ENCODE data around the gene HOXD11.

Gene HOXD11

DNA sequence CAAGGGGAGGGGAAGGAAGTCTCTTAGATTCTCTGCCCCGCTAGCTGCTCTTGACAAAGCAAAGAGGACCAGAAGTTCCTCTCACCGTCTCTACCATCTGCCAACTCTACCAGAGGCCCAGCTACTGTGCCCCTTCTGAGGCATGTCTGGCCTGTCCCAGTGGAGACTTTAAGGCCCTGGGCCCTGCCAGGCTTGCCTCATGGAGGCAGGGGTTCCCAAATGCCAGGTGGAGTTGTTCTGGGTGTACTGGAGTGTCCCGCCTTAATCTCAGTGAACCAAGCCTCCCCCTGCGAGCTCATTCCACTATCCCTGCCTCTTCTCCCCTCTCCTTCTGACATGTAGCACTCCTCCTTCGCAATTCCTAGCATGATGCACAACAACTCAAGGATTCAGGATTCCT lies 5.2 kb upstream of the HOXD11 start:
- Histone ChIP-seq H3K27me3 (ENCODE audit: low read depth, low read length) (no peaks in the 10 kb centered on the region), H3K4me1 (ENCODE audit: low read length) (peaks cover 16% of the 10 kb centered on the region), H3K4me3 (ENCODE audit: low read length) (no peak overlapping the region), H3K79me2 (ENCODE audit: low read length) (no peaks in the 10 kb centered on the region), H3K36me3 (replicated peaks; ENCODE audit: low read depth, low read length) (no peaks in the 10 kb centered on the region), H4K20me1 (ENCODE audit: insufficient read depth, low read length) (no peaks in the 10 kb centered on the region), H3K9me3 (ENCODE audit: insufficient read depth, low read length) (no peaks in the 10 kb centered on the region), H2AFZ (ENCODE audit: low read depth, low read length) (no peak overlapping the region), H3K9ac (ENCODE audit: low read length) (no peak overlapping the region), H3K4me2 (ENCODE audit: low read length) (no peak overlapping the region), H3K27ac (ENCODE audit: low read length) (no peak overlapping the region)
- no peak for TF ChIP-seq EZH2phosphoT487 (IDR thresholded peaks at IDR 0.05; ENCODE audit: low read depth)
- TF ChIP-seq, protein P1, sequence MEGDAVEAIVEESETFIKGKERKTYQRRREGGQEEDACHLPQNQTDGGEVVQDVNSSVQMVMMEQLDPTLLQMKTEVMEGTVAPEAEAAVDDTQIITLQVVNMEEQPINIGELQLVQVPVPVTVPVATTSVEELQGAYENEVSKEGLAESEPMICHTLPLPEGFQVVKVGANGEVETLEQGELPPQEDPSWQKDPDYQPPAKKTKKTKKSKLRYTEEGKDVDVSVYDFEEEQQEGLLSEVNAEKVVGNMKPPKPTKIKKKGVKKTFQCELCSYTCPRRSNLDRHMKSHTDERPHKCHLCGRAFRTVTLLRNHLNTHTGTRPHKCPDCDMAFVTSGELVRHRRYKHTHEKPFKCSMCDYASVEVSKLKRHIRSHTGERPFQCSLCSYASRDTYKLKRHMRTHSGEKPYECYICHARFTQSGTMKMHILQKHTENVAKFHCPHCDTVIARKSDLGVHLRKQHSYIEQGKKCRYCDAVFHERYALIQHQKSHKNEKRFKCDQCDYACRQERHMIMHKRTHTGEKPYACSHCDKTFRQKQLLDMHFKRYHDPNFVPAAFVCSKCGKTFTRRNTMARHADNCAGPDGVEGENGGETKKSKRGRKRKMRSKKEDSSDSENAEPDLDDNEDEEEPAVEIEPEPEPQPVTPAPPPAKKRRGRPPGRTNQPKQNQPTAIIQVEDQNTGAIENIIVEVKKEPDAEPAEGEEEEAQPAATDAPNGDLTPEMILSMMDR (IDR thresholded peaks at IDR 0.05; ENCODE audit: low read depth, low read length), result no peak

DNA sequence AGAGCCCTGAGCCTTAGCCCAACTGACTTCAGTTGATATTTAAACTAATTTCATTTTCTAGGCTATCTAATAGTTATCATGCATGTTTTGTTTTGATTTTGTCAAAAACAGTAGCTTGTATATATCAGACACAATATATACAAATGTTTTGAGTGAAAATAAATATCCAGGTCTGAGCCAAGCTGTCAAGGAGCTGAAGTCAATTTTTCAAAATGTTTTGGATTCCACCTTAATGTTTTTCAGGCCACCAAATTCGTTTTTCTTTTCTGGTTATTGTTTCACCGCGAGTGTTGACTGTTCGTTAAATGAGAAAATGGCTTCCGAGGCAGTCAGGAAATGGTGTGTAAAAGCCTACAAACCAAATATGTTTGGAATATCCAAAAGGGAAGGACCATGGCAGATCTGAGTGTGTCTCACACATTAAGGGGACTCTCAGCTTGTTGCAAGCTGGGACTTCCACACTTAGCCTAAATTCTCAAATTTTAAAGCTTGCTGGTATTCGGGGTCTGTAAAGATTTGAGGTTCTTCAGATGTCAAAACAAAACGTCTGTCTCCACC lies 4.7 kb upstream of the HOXD11 start:
- no peaks in the 10 kb centered on the region for H3K36me3 ChIP-seq (replicated peaks; ENCODE audit: low read depth, low read length)
- no peaks in the 10 kb centered on the region for H3K9me3 ChIP-seq (ENCODE audit: insufficient read depth, low read length)
- peaks cover 18% of the 10 kb centered on the region for H3K4me1 ChIP-seq (ENCODE audit: low read length)
- H3K27ac ChIP-seq (ENCODE audit: low read length), result no peak overlapping the region
- no peaks in the 10 kb centered on the region for H3K27me3 ChIP-seq (ENCODE audit: low read depth, low read length)
- TF ChIP-seq, protein P1 (IDR thresholded peaks at IDR 0.05; ENCODE audit: low read depth, low read length), result no peak
- no peak for TF ChIP-seq EZH2phosphoT487 (IDR thresholded peaks at IDR 0.05; ENCODE audit: low read depth)
- no peaks in the 10 kb centered on the region for H4K20me1 ChIP-seq (ENCODE audit: insufficient read depth, low read length)
- H3K9ac ChIP-seq (ENCODE audit: low read length), result no peak overlapping the region
- H3K79me2 ChIP-seq (ENCODE audit: low read length), result no peaks in the 10 kb centered on the region
- H3K4me2 ChIP-seq (ENCODE audit: low read length), result no peak overlapping the region
- no peak overlapping the region for H3K4me3 ChIP-seq (ENCODE audit: low read length)
- H2AFZ ChIP-seq (ENCODE audit: low read depth, low read length), result no peak overlapping the region

DNA sequence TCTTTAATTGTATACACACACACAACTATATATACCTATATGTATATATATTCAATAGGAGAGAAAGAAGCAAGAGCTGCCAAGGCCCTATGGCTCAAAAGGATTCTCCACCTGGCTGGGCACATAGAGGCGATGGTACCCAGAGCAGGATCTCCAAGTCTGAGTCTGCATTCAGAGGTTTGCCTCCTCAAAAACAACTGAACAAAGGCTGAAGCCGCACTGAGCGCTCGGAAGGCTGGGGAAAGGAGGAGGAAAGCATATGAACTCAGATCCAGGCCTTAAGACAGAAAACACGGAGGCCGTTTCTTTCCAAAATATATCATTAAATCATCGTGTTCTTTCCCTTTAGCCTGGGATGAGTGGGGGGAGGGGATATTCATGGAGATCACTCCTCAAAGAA lies 3.9 kb upstream of the HOXD11 start:
- peaks cover 13% of the 10 kb centered on the region for H3K4me1 ChIP-seq (ENCODE audit: low read length)
- no peak overlapping the region for H3K27ac ChIP-seq (ENCODE audit: low read length)
- H2AFZ ChIP-seq (ENCODE audit: low read depth, low read length), result no peak overlapping the region
- H3K27me3 ChIP-seq (ENCODE audit: low read depth, low read length), result no peaks in the 10 kb centered on the region
- no peaks in the 10 kb centered on the region for H3K9me3 ChIP-seq (ENCODE audit: insufficient read depth, low read length)
- no peaks in the 10 kb centered on the region for H4K20me1 ChIP-seq (ENCODE audit: insufficient read depth, low read length)
- no peak overlapping the region for H3K9ac ChIP-seq (ENCODE audit: low read length)
- H3K4me2 ChIP-seq (ENCODE audit: low read length), result no peak overlapping the region
- no peaks in the 10 kb centered on the region for H3K79me2 ChIP-seq (ENCODE audit: low read length)
- H3K36me3 ChIP-seq (replicated peaks; ENCODE audit: low read depth, low read length), result no peaks in the 10 kb centered on the region
- H3K4me3 ChIP-seq (ENCODE audit: low read length), result no peak overlapping the region
- TF ChIP-seq, protein P1 (IDR thresholded peaks at IDR 0.05; ENCODE audit: low read depth, low read length), result no peak
- TF ChIP-seq EZH2phosphoT487 (IDR thresholded peaks at IDR 0.05; ENCODE audit: low read depth), result no peak

DNA sequence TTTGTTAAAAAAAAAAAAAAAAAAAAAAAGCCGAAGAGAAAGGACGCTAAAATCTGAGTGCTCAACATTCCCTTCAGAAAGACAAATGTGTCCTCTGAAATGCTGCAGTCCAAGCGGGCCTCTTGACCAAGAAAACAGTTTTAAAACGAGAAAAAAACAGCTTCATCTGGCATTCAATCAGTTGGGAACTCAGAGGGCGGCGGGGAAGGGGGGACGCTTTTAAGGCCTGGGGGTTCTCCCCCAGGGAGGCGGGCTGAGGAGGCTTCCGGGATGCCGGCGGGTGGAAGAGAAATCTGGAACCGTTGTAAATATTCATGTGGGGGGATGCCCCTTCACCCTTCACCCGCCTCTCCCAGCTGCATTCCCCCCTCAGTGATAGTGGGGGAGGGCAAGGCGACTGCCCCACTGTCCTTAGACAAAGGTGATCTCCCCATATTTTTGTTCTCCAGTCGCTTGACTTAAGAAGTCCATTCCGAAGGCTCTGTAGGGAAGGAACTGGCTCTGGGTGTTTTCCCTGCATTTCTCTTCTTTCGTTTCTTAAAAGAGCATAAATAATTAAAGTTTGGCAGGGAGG lies 3.3 kb upstream of the HOXD11 start:
- H2AFZ ChIP-seq (ENCODE audit: low read depth, low read length), result no peak overlapping the region
- TF ChIP-seq, protein P1 (IDR thresholded peaks at IDR 0.05; ENCODE audit: low read depth, low read length), result no peak
- peak overlapping the region; percentile 11; the same call in 1 of the 2 replicates for H3K4me2 ChIP-seq (ENCODE audit: low read length)
- no peaks in the 10 kb centered on the region for H4K20me1 ChIP-seq (ENCODE audit: insufficient read depth, low read length)
- H3K9ac ChIP-seq (ENCODE audit: low read length), result no peak overlapping the region
- H3K79me2 ChIP-seq (ENCODE audit: low read length), result no peaks in the 10 kb centered on the region
- no peaks in the 10 kb centered on the region for H3K36me3 ChIP-seq (replicated peaks; ENCODE audit: low read depth, low read length)
- H3K27ac ChIP-seq (ENCODE audit: low read length), result no peak overlapping the region
- H3K4me3 ChIP-seq (ENCODE audit: low read length), result no peak overlapping the region
- H3K9me3 ChIP-seq (ENCODE audit: insufficient read depth, low read length), result no peaks in the 10 kb centered on the region
- peaks cover 13% of the 10 kb centered on the region for H3K4me1 ChIP-seq (ENCODE audit: low read length)
- H3K27me3 ChIP-seq (ENCODE audit: low read depth, low read length), result no peaks in the 10 kb centered on the region
